Sigmoid colon (tissue), 7 donors: Measurements from ENCODE around the gene CR1L. TPM values are rescaled to one million over a fixed set of nuclear protein-coding genes. Genes with fewer than 3 reads are reported as not detected.

ENCODE experiments used
- DNase-seq: peaks from one replicate; pipeline ENCODE4 v3.0.0-alpha.2; 2019
- H3K27ac ChIP-seq, 4 donors: fragments of 200-600 bp; sonication (generic); one replicate each; pipeline ENCODE4 v1.5.1; 2016 to 2019; ENCODE audit warnings: mild to moderate bottlenecking in 1 of 4
- H3K27me3 ChIP-seq, 3 donors: fragments of 200-600 bp; sonication (generic); one replicate each; pipeline ENCODE4 v1.5.1; 2019; ENCODE audit warnings: mild to moderate bottlenecking in 1 of 3
- H3K36me3 ChIP-seq, 4 donors: fragments of 200-600 bp; sonication (generic); one replicate each; pipeline ENCODE4 v1.5.1; 2016 to 2019
- H3K4me1 ChIP-seq, 4 donors: fragments of 200-600 bp; sonication (generic); one replicate each; pipeline ENCODE4 v1.5.1; 2017 to 2019
- H3K4me3 ChIP-seq, 4 donors: fragments of 200-600 bp; sonication (generic); one replicate each; pipeline ENCODE4 v1.5.1; 2017 to 2019; ENCODE audit warnings: mild to moderate bottlenecking in 2 of 4, moderate library complexity in 1 of 4
- H3K9me3 ChIP-seq, 4 donors: fragments of 200-600 bp in 3 of 4; sonication (generic) in 3 of 4; one replicate each; pipeline versions ENCODE4 v1.5.1 to v1.6.1; 2013 to 2019
- EP300 ChIP-seq, 4 donors: sonication (generic); formaldehyde crosslinking; IDR thresholded peaks; one replicate each; pipeline ENCODE4 v1.6.1; 2017; ENCODE audit warnings: antibody characterized with exemption in 4 of 4
- POLR2A ChIP-seq, 2 donors: fragments of 450-650 bp; IDR thresholded peaks; one replicate each; pipeline ENCODE4 v1.6.1; 2016; ENCODE audit warnings: antibody characterized with exemption in 2 of 2, mild to moderate bottlenecking in 2 of 2, moderate library complexity in 2 of 2
- POLR2AphosphoS5 ChIP-seq, 4 donors: sonication (generic); formaldehyde crosslinking; IDR thresholded peaks; one replicate each; pipeline ENCODE4 v1.6.1; 2017; ENCODE audit warnings: antibody characterized with exemption in 4 of 4
- WGBS, 2 donors: extraction: QIAGEN DNeasy Blood & Tissue Kit; methylation state at CpG; one replicate each; pipeline ENCODE4 v1.1.7; 2013; 5-methylcytosine and 5-hydroxymethylcytosine counted together
- intact Hi-C: fragments of 100-400 bp; cut with DNase I; formaldehyde crosslinking; loops from one replicate; pipeline ENCODE4 v1.15.1; 2023
- polyA plus RNA-seq, 3 donors: library from polyadenylated mRNA; stranded (reverse); fragments of 200-250 nt; gene quantifications; one replicate each; pipeline ENCODE4 v1.2.3, GENCODE V29; 2013
- total RNA-seq, 4 donors: library from RNA; depleted of rRNA; stranded (reverse); fragments of >200 nt; gene quantifications; one replicate each; pipeline ENCODE4 v1.1.0, GENCODE V29; 2016
- TF ChIP-seq, protein P1 (sequence below), 4 experiments: fragments of 450-650 bp in 3 of 4; fragments of 200-600 bp in 1 of 4; IDR thresholded peaks; one replicate each; pipeline ENCODE4 v1.5.1; 2016 to 2019; ENCODE audit warnings: antibody characterized with exemption in 4 of 4, mild to moderate bottlenecking in 3 of 4, moderate library complexity in 2 of 4
- donor health status: healthy with polysubstance abuse.
- donor health status: Bipolar disorder and iron deficiency.
- donor health status: healthy.

The CR1L gene
- total and polyA plus RNA-seq, 7 donors, result 0.73 TPM; not detected in 6

DNA sequence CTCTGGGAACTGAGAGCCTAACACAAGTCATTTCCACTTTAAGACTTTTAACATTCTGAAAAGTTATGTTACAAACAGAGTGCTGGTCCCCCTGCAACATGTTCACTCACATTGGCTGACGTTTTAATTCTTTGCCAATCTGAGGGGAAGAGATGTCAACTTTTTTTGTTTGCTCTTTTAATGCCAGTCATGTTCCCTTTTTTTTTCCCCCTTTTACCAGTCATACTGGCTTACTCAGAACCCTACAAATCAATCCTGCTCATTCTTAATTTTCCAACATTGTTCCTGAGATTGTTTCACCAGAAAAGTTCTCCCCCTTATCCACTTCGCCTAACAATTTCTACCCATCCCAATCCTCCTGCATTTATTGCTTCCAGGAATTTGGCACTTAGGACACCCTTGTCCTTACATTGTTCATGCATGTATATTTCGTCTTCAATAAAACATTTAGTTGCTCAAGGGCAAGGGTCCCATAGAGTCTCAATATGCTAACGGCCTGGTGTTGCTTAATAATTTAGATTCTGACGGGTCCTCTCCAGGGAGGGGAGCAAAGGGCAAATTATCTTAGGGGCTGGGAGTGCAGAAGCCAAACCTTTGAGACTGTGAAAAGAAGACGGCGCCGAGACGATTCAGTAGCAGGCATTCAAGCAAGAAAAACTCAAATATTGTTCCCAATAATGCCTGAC, 624 bp upstream of the CR1L start:
- intact Hi-C loops, result loop anchor here (10.0 kb wide), 1 partner anchor 150 kb away; no protein-coding TSS in a partner anchor
- no peak overlapping the region for H3K27ac ChIP-seq
- H3K36me3 ChIP-seq, result no peaks in the 10 kb centered on the region
- WGBS, 2 donors, result 26 to 32% methylated on average over 9 of the region's 9 CpGs
- H3K9me3 ChIP-seq, result no peaks in the 10 kb centered on the region
- peaks cover 0 to 13% (median 7%) of the 10 kb centered on the region in 4 donors for H3K4me1 ChIP-seq
- peak overlapping the region; percentile 45 to 60 (median 50) for H3K4me3 ChIP-seq
- DNase-seq, result no peak
- TF ChIP-seq, protein P1, sequence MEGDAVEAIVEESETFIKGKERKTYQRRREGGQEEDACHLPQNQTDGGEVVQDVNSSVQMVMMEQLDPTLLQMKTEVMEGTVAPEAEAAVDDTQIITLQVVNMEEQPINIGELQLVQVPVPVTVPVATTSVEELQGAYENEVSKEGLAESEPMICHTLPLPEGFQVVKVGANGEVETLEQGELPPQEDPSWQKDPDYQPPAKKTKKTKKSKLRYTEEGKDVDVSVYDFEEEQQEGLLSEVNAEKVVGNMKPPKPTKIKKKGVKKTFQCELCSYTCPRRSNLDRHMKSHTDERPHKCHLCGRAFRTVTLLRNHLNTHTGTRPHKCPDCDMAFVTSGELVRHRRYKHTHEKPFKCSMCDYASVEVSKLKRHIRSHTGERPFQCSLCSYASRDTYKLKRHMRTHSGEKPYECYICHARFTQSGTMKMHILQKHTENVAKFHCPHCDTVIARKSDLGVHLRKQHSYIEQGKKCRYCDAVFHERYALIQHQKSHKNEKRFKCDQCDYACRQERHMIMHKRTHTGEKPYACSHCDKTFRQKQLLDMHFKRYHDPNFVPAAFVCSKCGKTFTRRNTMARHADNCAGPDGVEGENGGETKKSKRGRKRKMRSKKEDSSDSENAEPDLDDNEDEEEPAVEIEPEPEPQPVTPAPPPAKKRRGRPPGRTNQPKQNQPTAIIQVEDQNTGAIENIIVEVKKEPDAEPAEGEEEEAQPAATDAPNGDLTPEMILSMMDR (IDR thresholded peaks at IDR 0.05), result no peak
- TF ChIP-seq POLR2AphosphoS5 (IDR thresholded peaks at IDR 0.05) (no peak), POLR2A (IDR thresholded peaks at IDR 0.05) (no peak), EP300 (IDR thresholded peaks at IDR 0.05) (no peak)
- H3K27me3 ChIP-seq, result no peaks in the 10 kb centered on the region

DNA sequence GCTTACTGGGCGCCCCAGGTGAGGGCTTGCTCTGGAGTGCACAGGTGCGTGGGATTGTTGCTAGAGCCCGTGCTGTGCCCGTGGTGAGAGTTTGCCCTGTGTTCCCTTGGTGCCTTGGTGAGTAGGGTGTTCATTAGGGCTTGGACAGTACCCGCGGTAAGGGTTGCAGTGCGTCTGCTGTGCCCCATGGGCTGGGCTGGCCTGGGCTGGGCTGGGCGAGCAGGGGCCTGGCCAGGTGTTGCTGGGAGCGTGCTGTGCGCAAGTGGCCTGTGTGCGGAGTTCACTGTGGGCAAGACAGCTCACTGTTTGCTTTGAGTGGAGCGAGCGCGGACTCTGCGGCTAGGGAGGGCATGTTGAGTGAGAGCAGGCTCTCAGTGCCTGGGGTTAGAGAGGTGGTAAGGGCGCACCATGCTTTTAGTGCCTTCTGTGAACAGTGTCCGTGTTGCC, 725 bp downstream of the CR1L start:
- TF ChIP-seq POLR2A (IDR thresholded peaks at IDR 0.05), result no peak
- TF ChIP-seq, protein P1 (IDR thresholded peaks at IDR 0.05), result no peak
- no peak for TF ChIP-seq POLR2AphosphoS5 (IDR thresholded peaks at IDR 0.05)
- TF ChIP-seq EP300 (IDR thresholded peaks at IDR 0.05), result no peak
- intact Hi-C loops, result loop anchor here (10.0 kb wide), 1 partner anchor 149 kb away; no protein-coding TSS in a partner anchor
- Histone ChIP-seq H3K4me1 (peaks cover 0 to 13% (median 7%) of the 10 kb centered on the region in 4 donors), H3K36me3 (no peaks in the 10 kb centered on the region), H3K9me3 (no peaks in the 10 kb centered on the region), H3K27me3 (no peaks in the 10 kb centered on the region), H3K27ac (no peak overlapping the region), H3K4me3 (peak overlapping the region in 3 of 4 donors; percentile 46 to 60 (median 53))
- DNase-seq, result no peak
- WGBS, 2 donors, result 86 to 91% methylated on average over 17 of the region's 17 CpGs

DNA sequence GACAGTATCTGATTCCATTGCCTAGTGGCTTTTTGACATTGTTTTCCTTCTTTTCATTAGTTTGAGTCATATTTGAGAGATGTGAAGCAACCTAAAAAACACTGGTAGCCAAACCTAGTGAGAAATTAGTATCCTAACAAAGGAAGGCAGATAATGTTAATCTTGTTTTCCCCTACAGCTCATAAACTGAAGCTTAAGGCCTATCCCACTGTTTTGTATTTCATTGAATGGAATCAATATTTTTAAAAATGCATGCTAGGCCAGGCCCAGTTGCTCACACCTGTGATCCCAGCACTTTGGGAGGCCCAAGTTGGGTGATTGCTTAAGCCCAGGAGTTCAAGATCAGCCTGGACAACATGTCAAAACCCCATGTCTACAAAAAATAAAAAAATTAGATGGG, 1.2 kb downstream of the CR1L start:
- intact Hi-C loops, result loop anchor here (10.0 kb wide), 1 partner anchor 149 kb away; no protein-coding TSS in a partner anchor
- H3K4me3 ChIP-seq, result no peak overlapping the region
- H3K4me1 ChIP-seq, result peaks cover 0 to 13% (median 7%) of the 10 kb centered on the region in 4 donors
- H3K36me3 ChIP-seq, result no peaks in the 10 kb centered on the region
- no peak overlapping the region for H3K27ac ChIP-seq
- no peak for DNase-seq
- TF ChIP-seq POLR2A (IDR thresholded peaks at IDR 0.05) (no peak), POLR2AphosphoS5 (IDR thresholded peaks at IDR 0.05) (no peak), EP300 (IDR thresholded peaks at IDR 0.05) (no peak)
- TF ChIP-seq, protein P1 (IDR thresholded peaks at IDR 0.05), result no peak
- H3K9me3 ChIP-seq, result no peaks in the 10 kb centered on the region
- no peaks in the 10 kb centered on the region for H3K27me3 ChIP-seq

DNA sequence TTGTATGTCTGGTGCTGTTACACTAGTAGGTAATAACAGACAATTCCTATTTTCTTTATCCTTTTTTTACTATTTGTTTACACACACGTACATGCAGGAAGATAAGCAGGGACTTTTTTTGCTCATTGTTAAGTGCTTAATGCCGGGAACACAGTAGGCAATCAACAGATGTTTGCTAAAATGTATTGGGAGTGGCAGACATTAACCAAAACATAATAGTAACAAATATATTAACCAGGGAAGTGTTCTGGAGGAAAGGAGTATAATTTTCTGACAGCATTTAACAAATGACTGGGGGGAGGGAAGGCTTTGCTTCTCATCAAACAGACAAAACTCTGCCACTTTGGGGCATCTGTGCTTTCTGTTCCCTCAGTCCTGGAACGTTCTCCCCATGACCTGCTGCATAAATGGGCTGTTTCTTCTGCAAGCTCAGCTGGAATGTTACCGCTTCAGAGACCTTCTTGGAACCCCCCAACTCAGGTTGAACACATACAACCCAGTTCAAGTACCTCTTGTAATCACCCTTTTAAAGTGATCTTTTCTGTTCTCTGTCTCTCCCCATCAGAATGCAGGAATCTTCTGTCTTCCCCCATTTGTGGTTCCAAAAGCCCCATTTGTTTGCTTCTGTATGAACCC, 2.1 kb downstream of the CR1L start:
- Histone ChIP-seq H3K36me3 (no peaks in the 10 kb centered on the region), H3K27me3 (no peaks in the 10 kb centered on the region), H3K9me3 (no peaks in the 10 kb centered on the region), H3K27ac (no peak overlapping the region), H3K4me3 (no peak overlapping the region), H3K4me1 (peaks cover 0 to 13% (median 7%) of the 10 kb centered on the region in 4 donors)
- DNase-seq, result no peak
- intact Hi-C loops, result loop anchor here (10.0 kb wide), 1 partner anchor 148 kb away; no protein-coding TSS in a partner anchor
- WGBS, 2 donors, result 42 to 62% methylated on average over 4 of the region's 4 CpGs
- TF ChIP-seq, protein P1 (IDR thresholded peaks at IDR 0.05), result no peak
- TF ChIP-seq EP300 (IDR thresholded peaks at IDR 0.05) (no peak), POLR2AphosphoS5 (IDR thresholded peaks at IDR 0.05) (no peak), POLR2A (IDR thresholded peaks at IDR 0.05) (no peak)
